ENCODE measurements around the gene CHDH. TPM values are rescaled to one million over a fixed set of nuclear protein-coding genes. Genes with fewer than 3 reads are reported as not detected.
A peak's percentile ranks its signal among the peaks of the same experiment; 100 is the strongest.

CHDH gene
- polyA plus RNA-seq, 2 of the 4 experiments (the other 2 are of a cell fraction) = 1.1 to 2.8 TPM

GRCh38 chr3:53805463-53806159 lies 40.6 kb downstream of the CHDH start:
- ChIA-PET POLR2A (no interaction called here), CTCF (interaction anchor here (0.5 kb wide), 1 partner anchor 176 kb away, joined by 5 read pairs; no protein-coding TSS in a partner anchor)
- DNase-seq (ENCODE audit: low read depth in 1 of 2, low spot score in 1 of 2) (no peak), FAIRE-seq (no peak), ATAC-seq (no peak; a peak in 1 of 6 replicates)
- Histone ChIP-seq H3K4me3 (no peak overlapping the region), H3K4me2 (peak overlapping the region; percentile 59; the same call in 2 of the 3 replicates), H3K9me3 (no peaks in the 10 kb centered on the region), H3K27ac (peak overlapping the region; percentile 27 to 61; a peak in 4 of 6 replicates), H3K4me1 (peaks cover 23% of the 10 kb centered on the region)
- TF ChIP-seq EP300 (IDR thresholded peaks at IDR 0.05) = no peak
- no peak for TF ChIP-seq NFE2L2 (conservative IDR thresholded peaks at IDR 0.05; ENCODE audit: low read length)
- no peak for TF ChIP-seq POLR2A (IDR thresholded peaks at IDR 0.05; ENCODE audit: low read length)
- TF ChIP-seq CHD4 (IDR thresholded peaks at IDR 0.05; ENCODE audit: borderline replicate concordance) = no peak
- TF ChIP-seq NR3C1 (IDR thresholded peaks at IDR 0.05) = no peak
- no peak for TF ChIP-seq PBX3 (IDR thresholded peaks at IDR 0.05)
- TF ChIP-seq BHLHE40 (IDR thresholded peaks at IDR 0.05; ENCODE audit: low read depth, low read length) = no peak
- TF ChIP-seq HOXB5 (CRISPR knock-in tag; IDR thresholded peaks at IDR 0.05) = no peak
- TF ChIP-seq EHMT2 (IDR thresholded peaks at IDR 0.05; ENCODE audit: low read depth) = no peak
- no peak for TF ChIP-seq KDM1A (IDR thresholded peaks at IDR 0.05; ENCODE audit: low read depth)
- TF ChIP-seq ZNF302 (CRISPR knock-in tag; IDR thresholded peaks at IDR 0.05) = no peak
- no peak for TF ChIP-seq CHD2 (IDR thresholded peaks at IDR 0.05; ENCODE audit: low read length, partially characterized antibody)
- TF ChIP-seq REST (IDR thresholded peaks at IDR 0.05) = no peak
- no peak for TF ChIP-seq ELK1 (IDR thresholded peaks at IDR 0.05; ENCODE audit: low read depth, low read length)
- 86% methylated on average over 3 of the region's 4 CpGs for WGBS (ENCODE audit: missing lambda C conversion rate)

- no peak for TF ChIP-seq TFCP2L1 (CRISPR knock-in tag; IDR thresholded peaks at IDR 0.05)
- TF ChIP-seq FOSL2 (IDR thresholded peaks at IDR 0.05) = no peak
- TF ChIP-seq FOSL2 (CRISPR knock-in tag; IDR thresholded peaks at IDR 0.05) = peak; percentile 24; the same call in 1 of the 2 replicates
- TF ChIP-seq POLR2A (IDR thresholded peaks at IDR 0.05; ENCODE audit: low read length) = no peak
- TF ChIP-seq CHD4 (IDR thresholded peaks at IDR 0.05; ENCODE audit: borderline replicate concordance) = no peak
- TF ChIP-seq KDM1A (IDR thresholded peaks at IDR 0.05; ENCODE audit: low read depth) = no peak
- ATAC-seq (peak; percentile 78 to 85), DNase-seq (ENCODE audit: low read depth in 1 of 2, low spot score in 1 of 2) (peak; percentile 46 to 62), FAIRE-seq (no peak)
- peak overlapping the region; percentile 27 to 61; a peak in 4 of 6 replicates for H3K27ac ChIP-seq
- ChIA-PET CTCF (interaction anchor here (0.5 kb wide), 1 partner anchor 177 kb away, joined by 5 read pairs; no protein-coding TSS in a partner anchor), POLR2A (no interaction called here)
- no peaks in the 10 kb centered on the region for H3K9me3 ChIP-seq
- WGBS (ENCODE audit: missing lambda C conversion rate) = 69% methylated on average over 4 of the region's 14 CpGs
- peak overlapping the region; percentile 59 for H3K4me2 ChIP-seq
- peaks cover 23% of the 10 kb centered on the region for H3K4me1 ChIP-seq
- no peak overlapping the region for H3K4me3 ChIP-seq
Observed at GRCh38 chr3:53804697-53805462, 41.3 kb downstream of the CHDH start.

Data from A549 (cell line).